22Rv1 (cell line): ENCODE measurements around the gene AIF1.

ENCODE experiments used
- ZFX ChIP-seq: fragments of 450-650 bp; IDR thresholded peaks from 2 replicates; pipeline ENCODE4 v1.6.1; 2017; ENCODE audit warnings: antibody characterized with exemption, borderline replicate concordance
- TF ChIP-seq, protein P1 (sequence below): fragments of 450-650 bp; IDR thresholded peaks from 2 replicates; pipeline ENCODE4 v1.5.1; 2017; ENCODE audit warnings: mild to moderate bottlenecking

DNA sequence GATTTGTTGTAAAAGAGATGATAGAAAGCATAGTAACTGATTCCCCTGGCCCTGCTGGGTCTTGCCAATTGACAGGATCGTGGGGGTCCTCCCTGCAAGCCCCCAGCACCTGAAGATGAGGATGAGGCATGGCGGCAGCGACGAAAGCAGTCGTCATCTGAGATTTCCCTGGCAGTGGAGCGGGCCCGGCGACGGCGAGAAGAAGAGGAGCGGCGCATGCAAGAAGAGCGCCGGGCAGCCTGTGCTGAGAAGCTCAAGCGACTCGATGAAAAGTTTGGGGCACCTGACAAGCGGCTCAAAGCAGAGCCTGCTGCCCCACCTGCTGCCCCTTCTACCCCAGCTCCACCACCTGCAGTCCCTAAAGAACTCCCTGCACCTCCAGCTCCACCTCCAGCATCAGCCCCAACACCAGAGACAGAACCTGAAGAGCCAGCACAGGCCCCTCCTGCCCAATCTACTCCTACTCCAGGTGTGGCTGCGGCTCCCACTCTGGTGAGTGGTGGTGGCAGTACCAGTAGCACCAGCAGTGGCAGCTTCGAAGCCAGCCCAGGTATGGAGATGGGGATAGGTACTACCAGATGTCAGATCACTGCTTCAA is 12.8 kb downstream of the AIF1 start:
- TF ChIP-seq, protein P1, sequence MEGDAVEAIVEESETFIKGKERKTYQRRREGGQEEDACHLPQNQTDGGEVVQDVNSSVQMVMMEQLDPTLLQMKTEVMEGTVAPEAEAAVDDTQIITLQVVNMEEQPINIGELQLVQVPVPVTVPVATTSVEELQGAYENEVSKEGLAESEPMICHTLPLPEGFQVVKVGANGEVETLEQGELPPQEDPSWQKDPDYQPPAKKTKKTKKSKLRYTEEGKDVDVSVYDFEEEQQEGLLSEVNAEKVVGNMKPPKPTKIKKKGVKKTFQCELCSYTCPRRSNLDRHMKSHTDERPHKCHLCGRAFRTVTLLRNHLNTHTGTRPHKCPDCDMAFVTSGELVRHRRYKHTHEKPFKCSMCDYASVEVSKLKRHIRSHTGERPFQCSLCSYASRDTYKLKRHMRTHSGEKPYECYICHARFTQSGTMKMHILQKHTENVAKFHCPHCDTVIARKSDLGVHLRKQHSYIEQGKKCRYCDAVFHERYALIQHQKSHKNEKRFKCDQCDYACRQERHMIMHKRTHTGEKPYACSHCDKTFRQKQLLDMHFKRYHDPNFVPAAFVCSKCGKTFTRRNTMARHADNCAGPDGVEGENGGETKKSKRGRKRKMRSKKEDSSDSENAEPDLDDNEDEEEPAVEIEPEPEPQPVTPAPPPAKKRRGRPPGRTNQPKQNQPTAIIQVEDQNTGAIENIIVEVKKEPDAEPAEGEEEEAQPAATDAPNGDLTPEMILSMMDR = no peak
- TF ChIP-seq ZFX = no peak
